Measurements from ENCODE around the gene BLVRA.
"Not testable (repeated sequence)": the region's sequence is repeated elsewhere in the genome, so short reads cannot be mapped to it uniquely, and the experiment has no call there.

BLVRA gene

DNA sequence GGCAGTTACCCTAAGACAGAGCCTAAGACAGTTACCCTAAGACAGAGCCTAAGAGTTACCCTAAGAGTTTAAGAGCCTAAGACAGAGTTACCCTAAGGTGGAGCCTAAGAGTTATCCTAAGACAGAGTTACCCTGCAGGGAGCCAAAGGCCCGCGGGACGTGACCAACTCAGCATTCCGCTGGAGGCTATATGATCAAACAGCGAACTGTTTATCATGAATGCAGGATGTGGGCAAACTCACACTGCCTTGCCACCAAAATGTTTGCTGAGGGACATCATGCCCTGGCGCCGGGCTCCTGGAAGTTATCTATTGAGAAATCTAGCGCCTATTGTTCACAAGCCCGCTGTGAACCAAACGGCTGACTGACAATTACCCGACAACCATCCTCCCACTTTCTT, 49.9 kb downstream of the BLVRA start:
- TF ChIP-seq CTCF (IDR thresholded peaks at IDR 0.05; ENCODE audit: extremely low read depth, insufficient read depth, missing control alignments) = no peak
- DNase-seq (ENCODE audit: low spot score) = no peak
- in situ Hi-C loops (cut with MboI; ENCODE audit: low pct_unique_long_range_greater_than_20kb, low sequenced_read_pairs, unreplicated experiment) = no loop called here

GRCh38 chr7:43810195-43810941, 51.9 kb downstream of the BLVRA start:
- peak; percentile 53 for TF ChIP-seq CTCF (IDR thresholded peaks at IDR 0.05; ENCODE audit: extremely low read depth, insufficient read depth, missing control alignments)
- in situ Hi-C loops (cut with MboI; ENCODE audit: low pct_unique_long_range_greater_than_20kb, low sequenced_read_pairs, unreplicated experiment) = not testable (repeated sequence)
- peak; percentile 18 for DNase-seq (ENCODE audit: low spot score)

DNA sequence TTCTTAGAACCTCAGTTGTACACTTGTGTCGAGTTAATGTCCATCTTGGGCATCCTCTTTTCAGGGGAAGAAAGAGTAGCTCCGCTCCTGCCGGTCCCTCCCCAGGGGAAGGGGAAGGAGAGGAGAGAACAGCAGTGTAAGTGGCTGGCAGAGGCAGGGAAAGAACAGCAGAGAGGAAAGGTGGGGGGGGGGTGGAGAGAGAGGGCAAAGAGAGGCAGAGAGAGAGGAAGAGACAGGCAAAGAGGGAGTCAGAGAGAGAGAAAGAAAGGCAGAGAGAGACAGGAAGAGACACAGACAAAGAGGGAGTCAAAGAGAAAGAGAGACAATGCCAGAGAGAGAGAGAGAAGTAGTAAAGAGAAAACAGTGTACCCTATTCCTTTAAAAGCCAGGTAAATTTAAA, 56.9 kb downstream of the BLVRA start:
- no peak for TF ChIP-seq CTCF (IDR thresholded peaks at IDR 0.05; ENCODE audit: extremely low read depth, insufficient read depth, missing control alignments)
- in situ Hi-C loops (cut with MboI; ENCODE audit: low pct_unique_long_range_greater_than_20kb, low sequenced_read_pairs, unreplicated experiment) = no loop called here
- DNase-seq (ENCODE audit: low spot score) = no peak

DNA sequence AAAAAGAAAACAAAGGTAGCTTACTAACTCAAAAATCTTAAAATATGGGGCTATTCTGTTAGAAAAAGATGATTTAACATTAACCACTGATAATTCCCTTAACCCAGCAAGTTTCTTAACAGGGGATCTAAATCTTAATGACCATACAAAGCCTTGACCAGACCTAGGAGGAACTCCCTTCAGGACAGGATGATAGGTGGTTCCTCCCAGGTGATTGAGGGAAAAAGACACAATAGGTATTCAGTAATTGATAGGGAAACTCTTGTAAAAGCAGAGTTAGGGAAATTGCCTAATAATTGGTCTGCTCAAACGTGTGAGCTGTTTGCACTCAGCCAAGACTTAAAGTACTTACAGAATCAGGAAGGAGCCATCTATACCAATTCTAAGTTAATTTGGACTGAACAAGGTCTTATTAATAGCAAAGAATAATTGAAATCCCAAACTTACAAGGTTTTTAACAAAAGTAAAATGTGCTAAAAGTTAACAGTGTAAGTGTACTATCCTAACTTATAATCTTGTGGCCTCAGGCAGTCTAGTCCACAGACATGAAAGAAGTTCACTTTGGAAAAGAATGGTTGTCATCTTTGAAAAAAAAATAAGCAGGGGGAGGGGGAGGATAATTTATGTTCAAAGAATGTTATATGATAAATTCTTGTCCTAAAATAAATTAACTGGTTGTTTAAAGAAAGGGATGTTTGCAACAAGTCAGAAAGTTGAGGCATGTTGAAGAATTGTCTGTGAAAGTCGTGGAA, 57.7 kb downstream of the BLVRA start:
- in situ Hi-C loops (cut with MboI; ENCODE audit: low pct_unique_long_range_greater_than_20kb, low sequenced_read_pairs, unreplicated experiment); DNase-seq (ENCODE audit: low spot score): not testable (repeated sequence)

- DNase-seq (ENCODE audit: low spot score); in situ Hi-C loops (cut with MboI; ENCODE audit: low pct_unique_long_range_greater_than_20kb, low sequenced_read_pairs, unreplicated experiment): not testable (repeated sequence)
Observed at GRCh38 chr7:43823425-43823824, 64.9 kb downstream of the BLVRA start.

GRCh38 chr7:43823941-43824340, 65.5 kb downstream of the BLVRA start:
- no peak for DNase-seq (ENCODE audit: low spot score)
- in situ Hi-C loops (cut with MboI; ENCODE audit: low pct_unique_long_range_greater_than_20kb, low sequenced_read_pairs, unreplicated experiment) = no loop called here
- no peak for TF ChIP-seq CTCF (IDR thresholded peaks at IDR 0.05; ENCODE audit: extremely low read depth, insufficient read depth, missing control alignments)

GRCh38 chr7:43824513-43824912, 66.0 kb downstream of the BLVRA start:
- DNase-seq (ENCODE audit: low spot score); in situ Hi-C loops (cut with MboI; ENCODE audit: low pct_unique_long_range_greater_than_20kb, low sequenced_read_pairs, unreplicated experiment): not testable (repeated sequence)

DNA sequence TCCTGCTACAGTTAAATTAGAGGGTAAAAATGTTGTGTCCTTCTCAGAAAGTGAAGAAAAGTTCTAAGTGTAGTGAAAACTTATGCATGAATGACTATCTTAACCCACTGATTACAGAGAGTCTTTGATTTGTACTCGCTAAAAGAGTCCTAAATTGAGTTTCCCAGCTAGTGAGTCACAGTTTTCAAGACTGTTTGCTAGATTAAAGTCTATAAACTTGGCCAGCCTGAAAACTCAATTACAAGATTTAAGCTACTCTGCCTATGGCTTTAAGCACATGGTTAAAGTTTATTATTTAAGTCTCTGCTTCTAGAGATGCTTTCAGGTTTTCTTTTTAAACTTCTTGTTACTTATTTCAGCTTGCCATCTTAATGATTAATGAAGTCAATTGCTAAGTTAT, 66.5 kb downstream of the BLVRA start:
- in situ Hi-C loops (cut with MboI; ENCODE audit: low pct_unique_long_range_greater_than_20kb, low sequenced_read_pairs, unreplicated experiment) = loop anchor here (25.0 kb wide), 2 partner anchors 363 to 888 kb away; partner anchors contain the start of genes MRPL32 and PSMA2
- no peak for DNase-seq (ENCODE audit: low spot score)
- TF ChIP-seq CTCF (IDR thresholded peaks at IDR 0.05; ENCODE audit: extremely low read depth, insufficient read depth, missing control alignments) = no peak

Data from GM13977 (cell line).